H1 (cell line): ENCODE measurements around the gene UBALD1. TPM values are rescaled to one million over a fixed set of nuclear protein-coding genes. Genes with fewer than 3 reads are reported as not detected.
A peak's percentile ranks its signal among the peaks of the same experiment; 100 is the strongest.

ENCODE experiments used
- ATF3 ChIP-seq: IDR thresholded peaks from 2 replicates; pipeline ENCODE4 v1.6.1; 2011; ENCODE audit warnings: low read depth, mild to moderate bottlenecking, low read length; ENCODE audit not compliant: insufficient read depth
- BACH1 ChIP-seq: IDR thresholded peaks from 2 replicates; pipeline ENCODE4 v1.6.1; 2012; ENCODE audit warnings: low read length, improper control_type of control experiment
- BRCA1 ChIP-seq: IDR thresholded peaks from 2 replicates; pipeline ENCODE4 v1.6.1; 2012; ENCODE audit warnings: low read depth, low read length, improper control_type of control experiment
- CBX8 ChIP-seq: fragments of 300-800, 300-1000 bp; sonication (generic); IDR thresholded peaks from 2 replicates; pipeline ENCODE4 v1.7.1; 2016; ENCODE audit warnings: low read depth, low read length, borderline replicate concordance
- CREB1 ChIP-seq: IDR thresholded peaks from 2 replicates; pipeline ENCODE4 v1.6.1; 2012; ENCODE audit warnings: inconsistent platforms
- CTCF ChIP-seq, 3 experiments: IDR thresholded peaks; 1 replicate in 2 of 3; 2 replicates in 1 of 3; pipeline versions ENCODE4 v1.5.1 to v1.6.1; 2011; ENCODE audit warnings: low read length in 3 of 3, mild to moderate bottlenecking in 3 of 3, inconsistent platforms in 2 of 3, low read depth in 1 of 3, moderate library complexity in 1 of 3; ENCODE audit not compliant: insufficient read depth in 1 of 3; ENCODE audit errors: control extremely low read depth in 1 of 3
- E2F6 ChIP-seq: IDR thresholded peaks from 2 replicates; pipeline ENCODE4 v1.6.1; 2012; ENCODE audit warnings: inconsistent platforms
- EGR1 ChIP-seq: IDR thresholded peaks from 2 replicates; pipeline ENCODE4 v1.6.1; 2011; ENCODE audit warnings: low read depth, low read length, borderline replicate concordance
- HDAC6 ChIP-seq: IDR thresholded peaks from one replicate; pipeline ENCODE4 v1.7.1; 2012; ENCODE audit warnings: low read depth, mild to moderate bottlenecking, inconsistent platforms, low read length, moderate library complexity
- KDM5A ChIP-seq: fragments of 200-600 bp; IDR thresholded peaks from 2 replicates; pipeline ENCODE4 v1.7.1; 2012; ENCODE audit warnings: mild to moderate bottlenecking, low read length, inconsistent platforms, mixed read lengths
- PHF8 ChIP-seq: fragments of 200-600 bp; sonication (generic); conservative IDR thresholded peaks from 2 replicates; pipeline ENCODE4 v1.7.1; 2012; ENCODE audit warnings: low read depth, mild to moderate bottlenecking, inconsistent platforms, low read length, moderate library complexity
- RAD21 ChIP-seq, 2 experiments: IDR thresholded peaks in 1 of 2; conservative IDR thresholded peaks in 1 of 2; 2 replicates each; pipeline ENCODE4 v1.6.1; 2011; ENCODE audit warnings: low read depth in 2 of 2, low read length in 2 of 2, improper control_type of control experiment in 1 of 2, inconsistent platforms in 1 of 2, mild to moderate bottlenecking in 1 of 2, moderate library complexity in 1 of 2
- RBBP5 ChIP-seq: IDR thresholded peaks from 2 replicates; pipeline ENCODE4 v1.7.1; 2012; ENCODE audit warnings: low read depth, mild to moderate bottlenecking, inconsistent platforms, low read length, moderate library complexity, borderline replicate concordance
- RNF2 ChIP-seq: fragments of 200-900, 300-1000 bp; sonication (generic); IDR thresholded peaks from 2 replicates; pipeline ENCODE4 v1.7.1; 2016; ENCODE audit warnings: borderline replicate concordance, low read depth, mild to moderate bottlenecking, antibody characterized with exemption, low read length; ENCODE audit not compliant: poor library complexity, severe bottlenecking; ENCODE audit errors: missing control alignments
- RXRA ChIP-seq: IDR thresholded peaks from 2 replicates; pipeline ENCODE4 v1.6.1; 2011; ENCODE audit warnings: low read depth, mild to moderate bottlenecking, low read length, moderate library complexity; ENCODE audit not compliant: insufficient read depth
- SAP30 ChIP-seq: fragments of 300-600 bp; sonication (generic); IDR thresholded peaks from 2 replicates; pipeline ENCODE4 v1.7.1; 2012; ENCODE audit warnings: low read length, moderate library complexity, mild to moderate bottlenecking, inconsistent platforms; ENCODE audit not compliant: insufficient read depth, insufficient replicate concordance
- SRF ChIP-seq: IDR thresholded peaks from 2 replicates; pipeline ENCODE4 v1.6.1; 2011; ENCODE audit warnings: mild to moderate bottlenecking, low read depth, low read length, moderate library complexity
- TAF7 ChIP-seq: optimal IDR thresholded peaks from 2 replicates; pipeline ENCODE3; 2011; ENCODE audit warnings: low read depth, mild to moderate bottlenecking, inconsistent platforms, low read length, moderate library complexity, borderline replicate concordance
- TCF12 ChIP-seq: IDR thresholded peaks from 2 replicates; pipeline ENCODE4 v1.6.1; 2011; ENCODE audit warnings: low read depth, mild to moderate bottlenecking, low read length
- polyA plus RNA-seq, 7 experiments: library from polyadenylated mRNA; depleted of rRNA in 3 of 7; stranded (reverse) in 5 of 7; unstranded in 2 of 7; fragments of >200 nt in 5 of 7; fragments of 200-250 nt in 2 of 7; gene quantifications; 1 replicate in 5 of 7; 2 replicates in 1 of 7; 4 replicates in 1 of 7; pipeline versions ENCODE4 v1.2.1 to v1.2.3, GENCODE V29; 2011 to 2013; ENCODE audit warnings: missing spikeins in 2 of 7, mixed read lengths in 2 of 7
- total RNA-seq: library from RNA; stranded (reverse); fragmentation: NEBNext Ultra II Directional; extraction: Animal tissue kit (Norgen Biotek cat#: 25700); gene quantifications from 2 replicates; pipeline ENCODE4 v1.2.1, GENCODE V29; 2021

UBALD1 gene
- total and polyA plus RNA-seq, 2 of the 8 experiments (the other 6 are each of a cell fraction or from before 2014, with no cell fraction given) = 28.6 to 62.0 TPM

- no peak for TF ChIP-seq SAP30
- TF ChIP-seq TAF7 = peak; percentile 51
- peak; percentile 68 for TF ChIP-seq CREB1
- peak; percentile 60; the same call in 1 of the 2 replicates for TF ChIP-seq BACH1
- no peak for TF ChIP-seq TCF12
- peak; percentile 19; the same call in 1 of the 2 replicates for TF ChIP-seq EGR1
- TF ChIP-seq KDM5A = no peak
- TF ChIP-seq RBBP5 = no peak
- TF ChIP-seq CTCF (IDR thresholded peaks at IDR 0.05; ENCODE audit: control extremely low read depth in 1 of 3, insufficient read depth in 1 of 3, low read depth in 1 of 3, low read length in 3 of 3) = peak; percentile 89 to 99 (median 98)
- no peak for TF ChIP-seq CBX8
- TF ChIP-seq RXRA = no peak
- TF ChIP-seq E2F6 = peak; percentile 70
- peak; percentile 68 to 77 for TF ChIP-seq RAD21 (IDR thresholded peaks at IDR 0.05 in 1 of 2, conservative IDR thresholded peaks at IDR 0.05 in 1 of 2; ENCODE audit: low read depth in 2 of 2, low read length in 2 of 2)
- no peak for TF ChIP-seq RNF2
- peak; percentile 2; the same call in 1 of the 2 replicates for TF ChIP-seq ATF3
- no peak for TF ChIP-seq PHF8
- TF ChIP-seq HDAC6 = no peak
- no peak for TF ChIP-seq BRCA1
- TF ChIP-seq SRF = no peak
These were observed 9.5 kb upstream of the UBALD1 start, which contains the start of gene MGRN1 (continued) for GRCh38 chr16:4624015-4624826.
